SK-N-SH treated with all-trans-retinoic acid at 6 μM for 48 hours (cell line): ENCODE data around the gene PDE3A.
A peak's percentile ranks its signal among the peaks of the same experiment; 100 is the strongest.

ENCODE experiments used
- ATAC-seq: fragments of 200-7000 bp; cut with Tn5 transposase; 3 replicates; pipeline ENCODE4 v1.9.1; 2020; ENCODE audit warnings: mild to moderate bottlenecking, moderate library complexity
- ARNTL ChIP-seq: fragments of 450-650 bp; formaldehyde crosslinking; IDR thresholded peaks from 2 replicates; pipeline ENCODE4 v1.5.0; 2020; ENCODE audit warnings: low read depth, mild to moderate bottlenecking, moderate library complexity, borderline replicate concordance
- BACH2 ChIP-seq: fragments of 250-450 bp; sonication (Bioruptor Pico); IDR thresholded peaks from 2 replicates; pipeline ENCODE4 v1.9.0; 2021; ENCODE audit warnings: mild to moderate bottlenecking, borderline replicate concordance
- CSDC2 ChIP-seq: fragments of 250-450 bp; sonication (Bioruptor Pico); IDR thresholded peaks from 2 replicates; pipeline ENCODE4 v1.5.0; 2020; ENCODE audit warnings: mild to moderate bottlenecking, moderate library complexity
- ESRRG ChIP-seq: fragments of 250-450 bp; sonication (Bioruptor Pico); IDR thresholded peaks from 2 replicates; pipeline ENCODE4 v1.6.1; 2021; ENCODE audit warnings: mild to moderate bottlenecking
- GLIS3 ChIP-seq: fragments of 250-450 bp; sonication (Bioruptor Pico); IDR thresholded peaks from 2 replicates; pipeline ENCODE4 v1.5.0; 2020; ENCODE audit warnings: mild to moderate bottlenecking, moderate library complexity
- ISL1 ChIP-seq: fragments of 250-450 bp; sonication (Bioruptor Pico); IDR thresholded peaks from 2 replicates; pipeline ENCODE4 v2.1.2; 2022; ENCODE audit warnings: mild to moderate bottlenecking, moderate library complexity
- OSR1 ChIP-seq: fragments of 250-450 bp; sonication (Bioruptor Pico); IDR thresholded peaks from 2 replicates; pipeline ENCODE4 v1.8.0; 2022; ENCODE audit warnings: moderate library complexity, mild to moderate bottlenecking, inconsistent platforms
- PPARA ChIP-seq: fragments of 250-450 bp; sonication (Bioruptor Pico); IDR thresholded peaks from 2 replicates; pipeline ENCODE4 v1.5.0; 2020; ENCODE audit warnings: mild to moderate bottlenecking, borderline replicate concordance
- SNAI2 ChIP-seq: fragments of 250-450 bp; sonication (Bioruptor Pico); IDR thresholded peaks from 2 replicates; pipeline ENCODE4 v1.5.0; 2020; ENCODE audit warnings: mild to moderate bottlenecking, moderate library complexity
- TCF4 ChIP-seq: fragments of 250-450 bp; sonication (Bioruptor Pico); IDR thresholded peaks from 2 replicates; pipeline ENCODE4 v1.8.0; 2021; ENCODE audit warnings: mild to moderate bottlenecking, moderate library complexity, borderline replicate concordance
- TOX ChIP-seq: fragments of 250-450 bp; sonication (Bioruptor Pico); IDR thresholded peaks from 2 replicates; pipeline ENCODE4 v1.8.0; 2021; ENCODE audit warnings: mild to moderate bottlenecking, moderate library complexity, borderline replicate concordance
- ZFP3 ChIP-seq: fragments of 250-450 bp; sonication (Bioruptor Pico); IDR thresholded peaks from 2 replicates; pipeline ENCODE4 v1.5.0; 2020; ENCODE audit warnings: mild to moderate bottlenecking, moderate library complexity
- ZFP30 ChIP-seq: fragments of 450-650 bp; formaldehyde crosslinking; IDR thresholded peaks from 2 replicates; pipeline ENCODE4 v1.5.0; 2022; ENCODE audit warnings: mild to moderate bottlenecking, moderate library complexity
- ZNF70 ChIP-seq: fragments of 450-650 bp; formaldehyde crosslinking; IDR thresholded peaks from 2 replicates; pipeline ENCODE4 v1.5.0; 2020; ENCODE audit warnings: mild to moderate bottlenecking, moderate library complexity
- ZNF8 ChIP-seq: fragments of 450-650 bp; formaldehyde crosslinking; IDR thresholded peaks from 2 replicates; pipeline ENCODE4 v1.5.0; 2020; ENCODE audit warnings: mild to moderate bottlenecking, moderate library complexity
- TF ChIP-seq, protein P1 (sequence below): fragments of 250-450 bp; sonication (Bioruptor Pico); IDR thresholded peaks from 2 replicates; pipeline ENCODE4 v1.5.1; 2021; ENCODE audit warnings: mild to moderate bottlenecking, moderate library complexity
- TF ChIP-seq, protein P2 (sequence below): fragments of 250-450 bp; sonication (Bioruptor Pico); IDR thresholded peaks from 2 replicates; pipeline ENCODE4 v1.8.0; 2020; ENCODE audit warnings: mild to moderate bottlenecking, moderate library complexity, borderline replicate concordance
- TF ChIP-seq, protein P3 (sequence below): fragments of 250-450 bp; sonication (Bioruptor Pico); IDR thresholded peaks from 2 replicates; pipeline ENCODE4 v1.5.0; 2020; ENCODE audit warnings: mild to moderate bottlenecking, moderate library complexity
- TF ChIP-seq, protein P4 (sequence below): fragments of 250-450 bp; sonication (Bioruptor Pico); IDR thresholded peaks from 2 replicates; pipeline ENCODE4 v1.5.1; 2020; ENCODE audit warnings: low read depth, mild to moderate bottlenecking, moderate library complexity
- TF ChIP-seq, protein P5 (sequence below): fragments of 250-450 bp; sonication (Bioruptor Pico); IDR thresholded peaks from 2 replicates; pipeline ENCODE4 v1.8.0; 2021; ENCODE audit warnings: low read depth, mild to moderate bottlenecking, moderate library complexity, borderline replicate concordance

Gene PDE3A

DNA sequence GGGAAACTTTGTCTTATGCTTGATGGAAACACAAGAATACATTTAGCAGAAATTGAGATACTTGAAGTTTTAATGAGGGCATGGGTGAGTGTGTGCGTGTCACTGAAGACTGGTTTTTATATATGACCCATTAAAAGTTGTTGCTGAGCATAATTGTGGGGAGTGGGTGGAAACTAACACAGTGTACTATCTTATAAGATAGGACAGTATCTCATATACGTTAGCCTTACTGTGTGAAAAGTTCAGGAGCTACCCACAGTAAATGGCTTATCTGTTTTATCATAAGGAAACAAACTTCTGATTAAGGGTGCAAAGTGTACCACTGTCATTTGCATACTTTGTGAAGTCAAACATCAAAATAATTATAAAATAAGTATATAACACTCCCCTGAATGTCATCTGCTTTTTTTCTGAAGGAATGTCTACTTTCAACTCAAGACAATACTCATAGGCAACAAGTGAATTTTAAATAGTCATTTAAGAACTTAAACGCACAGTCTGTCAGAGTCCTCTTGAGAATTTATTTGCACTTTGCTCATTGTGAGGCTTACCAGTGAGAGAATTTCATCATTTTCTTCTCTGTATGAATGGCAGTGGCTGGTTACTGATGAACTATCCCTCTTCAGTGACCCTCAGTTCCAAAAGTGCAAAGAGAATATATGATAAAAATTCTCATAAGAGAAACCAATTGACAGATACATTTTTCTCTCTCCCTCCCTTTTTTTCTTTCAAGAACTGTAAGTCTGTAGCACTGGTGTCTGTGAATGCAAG lies 4.2 kb downstream of the PDE3A start:
- TF ChIP-seq GLIS3 (CRISPR knock-in tag) (no peak), ZNF8 (no peak)
- no peak for ATAC-seq

DNA sequence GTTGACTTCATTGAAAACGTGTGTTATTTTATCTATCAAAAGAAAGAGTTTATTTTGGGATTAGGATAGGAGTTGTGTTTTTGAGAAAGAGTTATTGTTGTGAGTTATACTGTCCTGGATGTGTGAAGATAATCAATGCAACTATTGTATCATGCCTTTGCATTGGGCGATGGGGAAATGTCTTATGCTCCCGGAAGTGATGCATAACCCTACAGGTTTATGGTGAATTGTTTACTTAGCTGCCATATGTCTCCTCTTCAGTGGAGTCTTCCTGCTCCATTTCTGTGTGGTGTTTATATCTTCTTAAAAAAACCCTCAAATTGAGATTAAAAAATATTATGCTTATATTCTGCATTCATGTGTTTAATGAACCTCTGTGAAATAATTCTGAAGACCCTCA lies 6.5 kb downstream of the PDE3A start:
- TF ChIP-seq SNAI2 (CRISPR knock-in tag) (no peak), ISL1 (CRISPR knock-in tag) (no peak)
- no peak for ATAC-seq

DNA sequence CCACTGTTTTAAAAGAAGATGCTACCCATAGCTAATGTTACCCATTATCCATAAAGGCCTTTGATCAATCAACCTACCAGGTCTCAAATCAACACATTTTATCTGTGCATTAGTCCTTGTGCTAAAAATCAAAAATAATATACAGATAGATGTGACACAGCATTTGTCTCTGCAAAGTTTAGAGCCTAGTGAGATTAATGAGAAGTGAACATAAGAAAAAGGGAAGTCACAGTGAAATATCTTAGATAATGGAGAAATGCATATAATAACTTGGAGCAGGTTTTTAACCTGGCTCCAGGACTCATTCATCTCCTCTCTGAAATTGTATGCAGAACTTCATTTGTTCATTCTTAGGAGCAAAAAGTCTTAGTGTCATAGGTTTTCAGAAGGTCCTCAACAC lies 7.2 kb downstream of the PDE3A start:
- TF ChIP-seq TOX (CRISPR knock-in tag) (no peak), SNAI2 (CRISPR knock-in tag) (no peak), ESRRG (CRISPR knock-in tag) (no peak), BACH2 (CRISPR knock-in tag) (no peak), CSDC2 (CRISPR knock-in tag) (no peak), ARNTL (no peak), ZFP30 (CRISPR knock-in tag) (no peak), OSR1 (no peak), PPARA (CRISPR knock-in tag) (no peak), ISL1 (CRISPR knock-in tag) (no peak), ZNF8 (no peak), ZFP3 (CRISPR knock-in tag) (no peak), ZNF70 (CRISPR knock-in tag) (no peak)
- TF ChIP-seq, protein P1, sequence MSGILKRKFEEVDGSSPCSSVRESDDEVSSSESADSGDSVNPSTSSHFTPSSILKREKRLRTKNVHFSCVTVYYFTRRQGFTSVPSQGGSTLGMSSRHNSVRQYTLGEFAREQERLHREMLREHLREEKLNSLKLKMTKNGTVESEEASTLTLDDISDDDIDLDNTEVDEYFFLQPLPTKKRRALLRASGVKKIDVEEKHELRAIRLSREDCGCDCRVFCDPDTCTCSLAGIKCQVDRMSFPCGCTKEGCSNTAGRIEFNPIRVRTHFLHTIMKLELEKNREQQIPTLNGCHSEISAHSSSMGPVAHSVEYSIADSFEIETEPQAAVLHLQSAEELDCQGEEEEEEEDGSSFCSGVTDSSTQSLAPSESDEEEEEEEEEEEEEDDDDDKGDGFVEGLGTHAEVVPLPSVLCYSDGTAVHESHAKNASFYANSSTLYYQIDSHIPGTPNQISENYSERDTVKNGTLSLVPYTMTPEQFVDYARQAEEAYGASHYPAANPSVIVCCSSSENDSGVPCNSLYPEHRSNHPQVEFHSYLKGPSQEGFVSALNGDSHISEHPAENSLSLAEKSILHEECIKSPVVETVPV, result no peak
- TF ChIP-seq, protein P2, sequence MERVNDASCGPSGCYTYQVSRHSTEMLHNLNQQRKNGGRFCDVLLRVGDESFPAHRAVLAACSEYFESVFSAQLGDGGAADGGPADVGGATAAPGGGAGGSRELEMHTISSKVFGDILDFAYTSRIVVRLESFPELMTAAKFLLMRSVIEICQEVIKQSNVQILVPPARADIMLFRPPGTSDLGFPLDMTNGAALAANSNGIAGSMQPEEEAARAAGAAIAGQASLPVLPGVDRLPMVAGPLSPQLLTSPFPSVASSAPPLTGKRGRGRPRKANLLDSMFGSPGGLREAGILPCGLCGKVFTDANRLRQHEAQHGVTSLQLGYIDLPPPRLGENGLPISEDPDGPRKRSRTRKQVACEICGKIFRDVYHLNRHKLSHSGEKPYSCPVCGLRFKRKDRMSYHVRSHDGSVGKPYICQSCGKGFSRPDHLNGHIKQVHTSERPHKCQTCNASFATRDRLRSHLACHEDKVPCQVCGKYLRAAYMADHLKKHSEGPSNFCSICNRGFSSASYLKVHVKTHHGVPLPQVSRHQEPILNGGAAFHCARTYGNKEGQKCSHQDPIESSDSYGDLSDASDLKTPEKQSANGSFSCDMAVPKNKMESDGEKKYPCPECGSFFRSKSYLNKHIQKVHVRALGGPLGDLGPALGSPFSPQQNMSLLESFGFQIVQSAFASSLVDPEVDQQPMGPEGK (CRISPR knock-in tag), result no peak
- TF ChIP-seq, protein P3, sequence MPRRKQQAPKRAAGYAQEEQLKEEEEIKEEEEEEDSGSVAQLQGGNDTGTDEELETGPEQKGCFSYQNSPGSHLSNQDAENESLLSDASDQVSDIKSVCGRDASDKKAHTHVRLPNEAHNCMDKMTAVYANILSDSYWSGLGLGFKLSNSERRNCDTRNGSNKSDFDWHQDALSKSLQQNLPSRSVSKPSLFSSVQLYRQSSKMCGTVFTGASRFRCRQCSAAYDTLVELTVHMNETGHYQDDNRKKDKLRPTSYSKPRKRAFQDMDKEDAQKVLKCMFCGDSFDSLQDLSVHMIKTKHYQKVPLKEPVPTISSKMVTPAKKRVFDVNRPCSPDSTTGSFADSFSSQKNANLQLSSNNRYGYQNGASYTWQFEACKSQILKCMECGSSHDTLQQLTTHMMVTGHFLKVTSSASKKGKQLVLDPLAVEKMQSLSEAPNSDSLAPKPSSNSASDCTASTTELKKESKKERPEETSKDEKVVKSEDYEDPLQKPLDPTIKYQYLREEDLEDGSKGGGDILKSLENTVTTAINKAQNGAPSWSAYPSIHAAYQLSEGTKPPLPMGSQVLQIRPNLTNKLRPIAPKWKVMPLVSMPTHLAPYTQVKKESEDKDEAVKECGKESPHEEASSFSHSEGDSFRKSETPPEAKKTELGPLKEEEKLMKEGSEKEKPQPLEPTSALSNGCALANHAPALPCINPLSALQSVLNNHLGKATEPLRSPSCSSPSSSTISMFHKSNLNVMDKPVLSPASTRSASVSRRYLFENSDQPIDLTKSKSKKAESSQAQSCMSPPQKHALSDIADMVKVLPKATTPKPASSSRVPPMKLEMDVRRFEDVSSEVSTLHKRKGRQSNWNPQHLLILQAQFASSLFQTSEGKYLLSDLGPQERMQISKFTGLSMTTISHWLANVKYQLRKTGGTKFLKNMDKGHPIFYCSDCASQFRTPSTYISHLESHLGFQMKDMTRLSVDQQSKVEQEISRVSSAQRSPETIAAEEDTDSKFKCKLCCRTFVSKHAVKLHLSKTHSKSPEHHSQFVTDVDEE, result no peak
- TF ChIP-seq, protein P4, sequence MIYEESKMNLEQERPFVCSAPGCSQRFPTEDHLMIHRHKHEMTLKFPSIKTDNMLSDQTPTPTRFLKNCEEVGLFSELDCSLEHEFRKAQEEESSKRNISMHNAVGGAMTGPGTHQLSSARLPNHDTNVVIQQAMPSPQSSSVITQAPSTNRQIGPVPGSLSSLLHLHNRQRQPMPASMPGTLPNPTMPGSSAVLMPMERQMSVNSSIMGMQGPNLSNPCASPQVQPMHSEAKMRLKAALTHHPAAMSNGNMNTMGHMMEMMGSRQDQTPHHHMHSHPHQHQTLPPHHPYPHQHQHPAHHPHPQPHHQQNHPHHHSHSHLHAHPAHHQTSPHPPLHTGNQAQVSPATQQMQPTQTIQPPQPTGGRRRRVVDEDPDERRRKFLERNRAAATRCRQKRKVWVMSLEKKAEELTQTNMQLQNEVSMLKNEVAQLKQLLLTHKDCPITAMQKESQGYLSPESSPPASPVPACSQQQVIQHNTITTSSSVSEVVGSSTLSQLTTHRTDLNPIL (CRISPR knock-in tag), result no peak
- TF ChIP-seq, protein P5, sequence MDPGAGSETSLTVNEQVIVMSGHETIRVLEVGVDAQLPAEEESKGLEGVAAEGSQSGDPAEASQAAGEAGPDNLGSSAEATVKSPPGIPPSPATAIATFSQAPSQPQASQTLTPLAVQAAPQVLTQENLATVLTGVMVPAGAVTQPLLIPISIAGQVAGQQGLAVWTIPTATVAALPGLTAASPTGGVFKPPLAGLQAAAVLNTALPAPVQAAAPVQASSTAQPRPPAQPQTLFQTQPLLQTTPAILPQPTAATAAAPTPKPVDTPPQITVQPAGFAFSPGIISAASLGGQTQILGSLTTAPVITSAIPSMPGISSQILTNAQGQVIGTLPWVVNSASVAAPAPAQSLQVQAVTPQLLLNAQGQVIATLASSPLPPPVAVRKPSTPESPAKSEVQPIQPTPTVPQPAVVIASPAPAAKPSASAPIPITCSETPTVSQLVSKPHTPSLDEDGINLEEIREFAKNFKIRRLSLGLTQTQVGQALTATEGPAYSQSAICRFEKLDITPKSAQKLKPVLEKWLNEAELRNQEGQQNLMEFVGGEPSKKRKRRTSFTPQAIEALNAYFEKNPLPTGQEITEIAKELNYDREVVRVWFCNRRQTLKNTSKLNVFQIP (CRISPR knock-in tag), result no peak
- ATAC-seq, result no peak

DNA sequence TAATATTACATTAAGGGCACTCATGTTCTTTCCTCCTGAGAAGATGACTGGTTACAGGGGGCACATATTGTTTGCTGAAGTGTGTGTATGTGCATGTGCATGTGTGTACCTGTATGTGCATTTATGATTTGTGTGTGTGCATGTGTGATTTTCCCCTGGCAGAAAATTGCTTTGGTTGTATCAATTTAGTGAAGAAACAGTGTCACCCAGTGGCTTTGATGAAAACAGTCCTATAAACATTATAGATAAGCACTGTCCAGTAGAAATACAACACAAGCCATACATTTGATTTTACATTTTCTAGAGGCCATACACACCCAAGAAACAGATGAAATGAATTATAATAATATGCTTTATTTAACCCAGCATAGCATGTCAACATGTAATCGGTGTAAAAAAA lies 8.6 kb downstream of the PDE3A start:
- TF ChIP-seq ISL1 (CRISPR knock-in tag), result no peak
- no peak for TF ChIP-seq PPARA (CRISPR knock-in tag)
- no peak for TF ChIP-seq TCF4 (CRISPR knock-in tag)
- peak; percentile 34; the same call in 2 of the 3 replicates for ATAC-seq
